CD14-positive monocyte (primary cell): ENCODE measurements around the gene MCCD1. TPM values are rescaled to one million over a fixed set of nuclear protein-coding genes. Genes with fewer than 3 reads are reported as not detected.

ENCODE experiments used
- DNase-seq, 3 donors: peaks; one replicate each; pipeline ENCODE4 v3.0.0-alpha.2; 2011 to 2022
- H2AFZ ChIP-seq: 2 replicates; pipeline ENCODE4 v1.6.0; 2012; ENCODE audit warnings: mild to moderate bottlenecking, low read depth, low read length, inconsistent platforms; ENCODE audit not compliant: insufficient read depth, poor library complexity, severe bottlenecking
- H3K27ac ChIP-seq, 2 donors: 1 replicate in 1 of 2; 2 replicates in 1 of 2; pipeline ENCODE4 v1.5.1; 2012 to 2013; ENCODE audit warnings: low read length in 2 of 2, control low read depth in 1 of 2, inconsistent platforms in 1 of 2, low read depth in 1 of 2, mild to moderate bottlenecking in 1 of 2
- H3K27me3 ChIP-seq, 2 donors: one replicate each; pipeline versions ENCODE4 v1.6.0 to v1.6.1; 2011 to 2013; ENCODE audit warnings: low read length in 2 of 2; ENCODE audit not compliant: control insufficient read depth in 2 of 2, insufficient read depth in 2 of 2
- H3K36me3 ChIP-seq, 2 donors: replicated peaks in 1 of 2; 1 replicate in 1 of 2; 2 replicates in 1 of 2; pipeline versions ENCODE4 v1.5.1 to v1.6.1; 2012 to 2013; ENCODE audit warnings: low read length in 2 of 2, control low read depth in 1 of 2, inconsistent platforms in 1 of 2, mild to moderate bottlenecking in 1 of 2; ENCODE audit not compliant: insufficient read depth in 2 of 2, control insufficient read depth in 1 of 2
- H3K4me1 ChIP-seq, 2 donors: 1 replicate in 1 of 2; 2 replicates in 1 of 2; pipeline versions ENCODE4 v1.5.1 to v1.6.1; 2012 to 2013; ENCODE audit warnings: low read length in 2 of 2, control low read depth in 1 of 2, inconsistent platforms in 1 of 2, mild to moderate bottlenecking in 1 of 2, moderate library complexity in 1 of 2; ENCODE audit not compliant: insufficient read depth in 2 of 2, control insufficient read depth in 1 of 2
- H3K4me2 ChIP-seq: replicated peaks from 2 replicates; pipeline ENCODE3; 2012; ENCODE audit warnings: low read length, moderate library complexity, mild to moderate bottlenecking; ENCODE audit not compliant: poor library complexity, severe bottlenecking; ENCODE audit errors: extremely low read depth
- H3K4me3 ChIP-seq, 3 experiments: fragments of 200-600 bp in 1 of 3; sonication (generic) in 1 of 3; replicated peaks in 1 of 3; 1 replicate in 2 of 3; 2 replicates in 1 of 3; pipeline ENCODE4 v1.5.1; 2011 to 2013; ENCODE audit warnings: low read length in 3 of 3, mild to moderate bottlenecking in 3 of 3, control low read depth in 2 of 3, low read depth in 2 of 3, inconsistent platforms in 1 of 3, moderate library complexity in 1 of 3
- H3K79me2 ChIP-seq: 2 replicates; pipeline ENCODE4 v1.6.0; 2012; ENCODE audit warnings: mild to moderate bottlenecking, control low read depth, inconsistent platforms, low read length, moderate library complexity; ENCODE audit not compliant: insufficient read depth
- H3K9ac ChIP-seq: 2 replicates; pipeline ENCODE4 v1.6.0; 2017; ENCODE audit warnings: low read length, mild to moderate bottlenecking; ENCODE audit not compliant: insufficient read depth, poor library complexity, severe bottlenecking
- H3K9me3 ChIP-seq, 2 donors: replicated peaks in 1 of 2; 1 replicate in 1 of 2; 2 replicates in 1 of 2; pipeline versions ENCODE4 v1.5.1 to v1.6.1; 2012 to 2013; ENCODE audit warnings: low read length in 2 of 2, control low read depth in 1 of 2; ENCODE audit not compliant: control insufficient read depth in 1 of 2, insufficient read depth in 1 of 2
- H4K20me1 ChIP-seq: 2 replicates; pipeline ENCODE4 v1.6.0; 2012; ENCODE audit warnings: mild to moderate bottlenecking, low read length, control low read depth, moderate library complexity; ENCODE audit not compliant: insufficient read depth
- H3K27ac Mint-ChIP-seq, 7 donors: one replicate each; pipeline ENCODE4 v1.8.0; 2020; ENCODE audit warnings: mild to moderate bottlenecking in 7 of 7, mixed read lengths in 7 of 7, moderate library complexity in 6 of 7, inconsistent platforms in 2 of 7
- H3K27me3 Mint-ChIP-seq, 3 donors: one replicate each; pipeline ENCODE4 v1.8.0; 2021 to 2022; ENCODE audit warnings: low read depth in 3 of 3, mild to moderate bottlenecking in 3 of 3, mixed read lengths in 3 of 3, moderate library complexity in 3 of 3, inconsistent platforms in 1 of 3
- H3K36me3 Mint-ChIP-seq, 2 donors: one replicate each; pipeline ENCODE4 v1.8.0; 2020; ENCODE audit warnings: mixed read lengths in 2 of 2, inconsistent platforms in 1 of 2, mild to moderate bottlenecking in 1 of 2
- H3K4me1 Mint-ChIP-seq: one replicate; pipeline ENCODE4 v1.8.0; 2020; ENCODE audit warnings: mild to moderate bottlenecking, mixed read lengths
- H3K4me3 Mint-ChIP-seq, 2 donors: one replicate each; pipeline ENCODE4 v1.8.0; 2020; ENCODE audit warnings: mild to moderate bottlenecking in 2 of 2, mixed read lengths in 2 of 2, moderate library complexity in 1 of 2
- H3K9me3 Mint-ChIP-seq, 7 donors: one replicate each; pipeline ENCODE4 v1.8.0; 2020 to 2022; ENCODE audit warnings: mixed read lengths in 7 of 7, mild to moderate bottlenecking in 6 of 7, moderate library complexity in 6 of 7, inconsistent platforms in 2 of 7
- WGBS: methylation state at CpG from one replicate; pipeline ENCODE4 v1.1.5; 2013; ENCODE audit warnings: missing lambda C conversion rate; ENCODE audit not compliant: insufficient coverage; 5-methylcytosine and 5-hydroxymethylcytosine counted together
- intact Hi-C, 2 donors: fragments of 100-400 bp; cut with micrococcal nuclease; formaldehyde crosslinking; loops; one replicate each; pipeline versions ENCODE4 v1.15.0 to v1.15.1; 2023
- polyA plus RNA-seq, 3 donors: library from polyadenylated mRNA; depleted of rRNA in 1 of 3; unstranded in 2 of 3; stranded (reverse) in 1 of 3; fragments of 300-500 nt in 2 of 3; fragments of >200 nt in 1 of 3; fragmentation: Illumina TruSeq in 2 of 3; gene quantifications; 1 replicate in 2 of 3; 2 replicates in 1 of 3; pipeline ENCODE4 v1.2.3, GENCODE V29; 2012 to 2021
- TF ChIP-seq, protein P1 (sequence below): fragments of 200-600 bp; IDR thresholded peaks from one replicate; pipeline ENCODE4 v1.8.0; 2022; ENCODE audit warnings: antibody characterized with exemption, mild to moderate bottlenecking

The MCCD1 gene
- polyA plus RNA-seq, 3 donors: not detected

DNA sequence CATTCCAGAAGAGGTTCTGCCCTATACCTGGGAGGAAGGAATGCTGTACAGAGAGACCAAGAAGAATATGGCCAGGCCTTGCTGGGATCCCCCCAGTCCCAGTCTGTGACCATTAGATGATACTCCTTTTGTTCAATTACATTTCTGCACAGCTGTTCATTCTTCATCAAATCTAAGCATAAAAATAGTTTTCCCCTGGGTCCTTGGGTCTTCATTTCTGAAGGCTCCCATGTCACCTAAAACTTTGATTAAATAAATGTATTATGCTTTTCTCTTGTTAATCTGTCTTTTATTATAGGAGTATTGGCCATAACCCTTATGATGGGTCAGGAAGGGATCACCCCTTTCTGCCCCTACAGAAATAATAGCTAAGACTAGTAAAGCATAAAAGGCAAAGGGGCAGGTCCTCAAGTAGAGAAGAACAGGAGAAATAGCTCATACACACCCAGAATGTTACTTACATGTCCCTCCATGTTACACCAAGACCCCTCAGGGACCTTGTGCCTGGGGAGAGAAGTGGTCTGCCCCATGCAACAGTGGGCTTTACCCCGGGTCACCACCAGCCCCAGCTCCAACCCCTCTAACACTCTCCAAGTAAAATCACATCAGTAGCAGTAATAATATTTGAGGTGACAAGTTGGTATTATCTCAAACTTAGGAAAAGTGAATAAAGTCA, 41.2 kb downstream of the MCCD1 start:
- Histone ChIP-seq H3K4me2 (no peak overlapping the region), H3K36me3 (no peaks in the 10 kb centered on the region), H3K4me3 (no peak overlapping the region), H4K20me1 (no peaks in the 10 kb centered on the region), H3K9ac (no peak overlapping the region), H2AFZ (no peak overlapping the region), H3K9me3 (no peaks in the 10 kb centered on the region), H3K27ac (no peak overlapping the region), H3K4me1 (peaks cover 36 to 38% of the 10 kb centered on the region in 2 donors), H3K79me2 (no peaks in the 10 kb centered on the region), H3K27me3 (no peaks in the 10 kb centered on the region)
- Mint-ChIP-seq H3K4me3 (no peak overlapping the region), H3K9me3 (peaks cover 0 to 2% (median 0%) of the 10 kb centered on the region in 7 donors), H3K27ac (peak overlapping the region in 3 of 7 donors; percentile 97 to 99 (median 98)), H3K36me3 (peaks cover 3 to 4% of the 10 kb centered on the region in 2 donors), H3K4me1 (peaks cover 58% of the 10 kb centered on the region), H3K27me3 (peaks cover 1 to 5% (median 3%) of the 10 kb centered on the region in 3 donors)
- intact Hi-C loops: no loop called here
- no peak for DNase-seq
- TF ChIP-seq, protein P1, sequence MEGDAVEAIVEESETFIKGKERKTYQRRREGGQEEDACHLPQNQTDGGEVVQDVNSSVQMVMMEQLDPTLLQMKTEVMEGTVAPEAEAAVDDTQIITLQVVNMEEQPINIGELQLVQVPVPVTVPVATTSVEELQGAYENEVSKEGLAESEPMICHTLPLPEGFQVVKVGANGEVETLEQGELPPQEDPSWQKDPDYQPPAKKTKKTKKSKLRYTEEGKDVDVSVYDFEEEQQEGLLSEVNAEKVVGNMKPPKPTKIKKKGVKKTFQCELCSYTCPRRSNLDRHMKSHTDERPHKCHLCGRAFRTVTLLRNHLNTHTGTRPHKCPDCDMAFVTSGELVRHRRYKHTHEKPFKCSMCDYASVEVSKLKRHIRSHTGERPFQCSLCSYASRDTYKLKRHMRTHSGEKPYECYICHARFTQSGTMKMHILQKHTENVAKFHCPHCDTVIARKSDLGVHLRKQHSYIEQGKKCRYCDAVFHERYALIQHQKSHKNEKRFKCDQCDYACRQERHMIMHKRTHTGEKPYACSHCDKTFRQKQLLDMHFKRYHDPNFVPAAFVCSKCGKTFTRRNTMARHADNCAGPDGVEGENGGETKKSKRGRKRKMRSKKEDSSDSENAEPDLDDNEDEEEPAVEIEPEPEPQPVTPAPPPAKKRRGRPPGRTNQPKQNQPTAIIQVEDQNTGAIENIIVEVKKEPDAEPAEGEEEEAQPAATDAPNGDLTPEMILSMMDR: no peak
- no CpG with 5 or more reads among the region's 1 CpG for WGBS

DNA sequence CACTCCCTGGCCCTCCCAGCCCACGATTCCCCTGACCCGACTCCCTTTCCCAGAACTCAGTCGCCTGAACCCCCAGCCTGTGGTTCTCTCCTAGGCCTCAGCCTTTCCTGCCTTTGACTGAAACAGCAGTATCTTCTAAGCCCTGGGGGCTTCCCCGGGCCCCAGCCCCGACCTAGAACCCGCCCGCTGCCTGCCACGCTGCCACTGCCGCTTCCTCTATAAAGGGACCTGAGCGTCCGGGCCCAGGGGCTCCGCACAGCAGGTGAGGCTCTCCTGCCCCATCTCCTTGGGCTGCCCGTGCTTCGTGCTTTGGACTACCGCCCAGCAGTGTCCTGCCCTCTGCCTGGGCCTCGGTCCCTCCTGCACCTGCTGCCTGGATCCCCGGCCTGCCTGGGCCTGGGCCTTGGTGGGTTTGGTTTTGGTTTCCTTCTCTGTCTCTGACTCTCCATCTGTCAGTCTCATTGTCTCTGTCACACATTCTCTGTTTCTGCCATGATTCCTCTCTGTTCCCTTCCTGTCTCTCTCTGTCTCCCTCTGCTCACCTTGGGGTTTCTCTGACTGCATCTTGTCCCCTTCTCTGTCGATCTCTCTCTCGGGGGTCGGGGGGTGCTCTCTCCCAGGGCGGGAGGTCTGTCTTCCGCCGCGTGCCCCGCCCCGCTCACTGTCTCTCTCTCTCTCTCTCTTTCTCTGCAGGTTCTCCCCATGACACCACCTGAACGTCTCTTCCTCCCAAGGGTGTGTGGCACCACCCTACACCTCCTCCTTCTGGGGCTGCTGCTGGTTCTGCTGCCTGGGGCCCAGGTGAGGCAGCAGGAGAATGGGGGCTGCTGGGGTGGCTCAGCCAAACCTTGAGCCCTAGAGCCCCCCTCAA, 43.5 kb downstream of the MCCD1 start, which contains the start of gene LTA:
Gene LTA (plus strand): TSS at position 249 of the 871 bp plus-strand sequence. CDS start 454 bp downstream, at position 703.
- 77% methylated on average over 18 of the region's 27 CpGs for WGBS
- Histone ChIP-seq H3K27ac (no peak within 1 kb of the TSS), H3K4me3 (no peak within 1 kb of the TSS), H3K9ac (no peak within 1 kb of the TSS), H3K36me3 (peaks cover 5 to 7% of the 10 kb centered on the region in 2 donors), H3K4me1 (peaks cover 54 to 58% of the 10 kb centered on the region in 2 donors), H3K27me3 (no peaks in the 10 kb centered on the region), H3K4me2 (no peak within 1 kb of the TSS), H3K9me3 (no peaks in the 10 kb centered on the region), H4K20me1 (peaks cover 17% of the 10 kb centered on the region), H3K79me2 (peaks cover 21% of the 10 kb centered on the region), H2AFZ (no peak within 1 kb of the TSS)
- Mint-ChIP-seq H3K4me3 (peak within 1 kb of the TSS in 1 of 2 donors; percentile 65), H3K36me3 (peaks cover 15 to 16% of the 10 kb centered on the region in 2 donors), H3K4me1 (peaks cover 72% of the 10 kb centered on the region), H3K27me3 (peaks cover 1 to 5% (median 3%) of the 10 kb centered on the region in 3 donors), H3K9me3 (peaks cover 0 to 3% (median 0%) of the 10 kb centered on the region in 7 donors), H3K27ac (peak within 1 kb of the TSS in 4 of 7 donors; percentile 0 to 90 (median 69))
- intact Hi-C loops: no loop called here
- no peak for DNase-seq
- TF ChIP-seq, protein P1: no peak
